ENCODE results near the gene PTPRN.
A peak's percentile ranks its signal among the peaks of the same experiment; 100 is the strongest.

The PTPRN gene

DNA sequence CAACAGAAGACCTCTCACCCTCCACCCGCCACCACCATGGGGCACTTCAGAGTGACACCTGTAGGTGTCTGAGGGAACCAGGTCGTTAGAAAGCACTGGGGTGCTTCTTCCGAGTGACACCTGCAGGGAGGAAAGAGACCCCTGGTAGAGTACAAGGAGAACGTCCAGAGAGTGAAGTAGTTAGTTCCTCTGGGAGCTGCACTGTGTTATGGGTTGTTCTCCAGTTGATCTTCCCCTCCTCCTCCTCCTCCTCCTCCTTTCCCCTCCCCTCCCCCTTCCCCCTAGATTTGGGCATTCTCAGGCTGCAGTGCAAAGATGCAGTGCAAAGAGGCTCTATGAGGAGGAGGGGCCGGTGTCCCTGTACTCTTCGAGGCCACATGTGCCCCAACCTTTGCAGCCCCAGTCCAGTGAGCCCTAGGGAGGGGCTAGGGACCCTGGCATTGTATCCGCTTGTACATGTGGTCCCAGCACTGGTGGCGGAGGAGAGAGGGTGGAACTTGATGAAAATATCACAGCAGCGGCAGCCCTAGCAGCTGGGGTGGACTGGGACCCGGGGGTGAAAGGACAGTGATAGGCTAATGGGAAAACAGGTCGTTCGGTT is 29.2 kb downstream of the PTPRN start:
- in situ Hi-C loops (cut with HindIII; ENCODE audit: low pct_unique_long_range_greater_than_20kb, low sequenced_read_pairs): no loop called here
- no peak for DNase-seq (ENCODE audit: low read depth in 1 of 2, low spot score in 1 of 2)

DNA sequence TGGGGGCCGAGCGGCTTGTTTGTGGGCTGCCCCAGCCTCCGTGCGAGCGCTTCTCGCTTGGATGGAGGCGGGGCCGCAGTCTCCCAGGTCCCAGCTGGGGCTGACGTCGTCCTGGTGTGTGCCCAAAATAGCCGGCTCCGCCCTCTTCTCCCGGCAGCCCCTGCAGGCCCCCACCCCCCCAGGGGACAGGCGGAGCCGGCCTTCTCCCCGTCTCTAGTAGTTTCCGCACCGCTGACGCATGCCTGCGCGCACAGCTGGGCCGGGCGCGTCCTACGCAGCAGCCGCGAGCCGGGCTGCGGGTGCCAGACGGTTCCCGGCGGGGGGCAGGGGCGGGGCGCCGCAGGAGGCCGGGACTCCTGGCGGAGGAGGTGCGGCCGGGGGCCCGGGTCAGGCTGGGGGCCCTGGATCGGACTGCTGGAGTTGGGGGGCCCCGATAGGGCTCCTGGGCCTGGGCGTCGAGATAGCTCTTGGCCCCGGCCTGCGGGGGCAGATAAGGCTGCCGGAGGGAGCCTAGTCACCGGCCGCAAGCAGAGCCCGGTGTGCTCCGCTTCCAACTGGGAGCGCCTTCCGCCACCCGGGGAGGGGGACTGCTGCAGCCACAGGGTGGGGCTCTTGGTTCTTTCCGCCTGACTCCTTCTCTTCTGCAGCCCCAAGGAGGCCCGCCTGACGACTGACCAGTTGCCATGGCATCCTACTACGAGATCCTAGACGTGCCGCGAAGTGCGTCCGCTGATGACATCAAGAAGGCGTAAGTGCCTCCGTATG is 29.9 kb downstream of the PTPRN start, which contains the start of gene DNAJB2:
DNAJB2 (plus strand) TSS at position 216 of the 765 bp plus-strand sequence; CDS start at position 684, 468 bp downstream.
- in situ Hi-C loops (cut with HindIII; ENCODE audit: low pct_unique_long_range_greater_than_20kb, low sequenced_read_pairs): no loop called here
- peak; percentile 92 to 96 for DNase-seq (ENCODE audit: low read depth in 1 of 2, low spot score in 1 of 2)
- TF ChIP-seq JUND (IDR thresholded peaks at IDR 0.05; ENCODE audit: low read depth): no peak

More for the DNA sequence above, 29.2 kb downstream of the PTPRN start:
- no peak for TF ChIP-seq JUND (IDR thresholded peaks at IDR 0.05; ENCODE audit: low read depth)

DNA sequence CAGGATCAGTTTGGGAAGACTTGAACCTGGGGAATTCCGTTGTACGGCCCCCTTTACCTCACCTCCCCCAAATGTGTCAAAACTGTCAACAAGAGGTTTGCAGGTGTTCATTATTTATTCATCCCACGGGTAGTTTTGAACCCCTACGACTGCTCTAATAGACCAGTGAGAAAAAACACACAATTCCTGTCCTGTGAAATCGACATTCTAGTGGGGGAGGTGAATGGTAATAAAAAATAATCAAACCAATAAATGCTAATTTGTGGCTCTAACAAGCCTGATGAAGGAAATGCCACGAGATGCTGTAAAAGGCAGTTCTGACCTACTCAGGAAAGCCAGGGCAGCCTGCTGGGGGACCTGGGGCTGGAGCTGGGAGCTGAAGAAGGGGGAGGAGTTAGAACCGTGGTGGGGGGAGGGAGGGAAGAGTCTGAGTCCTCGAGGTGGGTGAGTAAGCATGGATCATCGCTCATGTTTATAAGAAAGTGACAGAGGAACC is 30.5 kb downstream of the PTPRN start:
- in situ Hi-C loops (cut with HindIII; ENCODE audit: low pct_unique_long_range_greater_than_20kb, low sequenced_read_pairs): no loop called here
- DNase-seq (ENCODE audit: low read depth in 1 of 2, low spot score in 1 of 2): no peak
- no peak for TF ChIP-seq JUND (IDR thresholded peaks at IDR 0.05; ENCODE audit: low read depth)

DNA sequence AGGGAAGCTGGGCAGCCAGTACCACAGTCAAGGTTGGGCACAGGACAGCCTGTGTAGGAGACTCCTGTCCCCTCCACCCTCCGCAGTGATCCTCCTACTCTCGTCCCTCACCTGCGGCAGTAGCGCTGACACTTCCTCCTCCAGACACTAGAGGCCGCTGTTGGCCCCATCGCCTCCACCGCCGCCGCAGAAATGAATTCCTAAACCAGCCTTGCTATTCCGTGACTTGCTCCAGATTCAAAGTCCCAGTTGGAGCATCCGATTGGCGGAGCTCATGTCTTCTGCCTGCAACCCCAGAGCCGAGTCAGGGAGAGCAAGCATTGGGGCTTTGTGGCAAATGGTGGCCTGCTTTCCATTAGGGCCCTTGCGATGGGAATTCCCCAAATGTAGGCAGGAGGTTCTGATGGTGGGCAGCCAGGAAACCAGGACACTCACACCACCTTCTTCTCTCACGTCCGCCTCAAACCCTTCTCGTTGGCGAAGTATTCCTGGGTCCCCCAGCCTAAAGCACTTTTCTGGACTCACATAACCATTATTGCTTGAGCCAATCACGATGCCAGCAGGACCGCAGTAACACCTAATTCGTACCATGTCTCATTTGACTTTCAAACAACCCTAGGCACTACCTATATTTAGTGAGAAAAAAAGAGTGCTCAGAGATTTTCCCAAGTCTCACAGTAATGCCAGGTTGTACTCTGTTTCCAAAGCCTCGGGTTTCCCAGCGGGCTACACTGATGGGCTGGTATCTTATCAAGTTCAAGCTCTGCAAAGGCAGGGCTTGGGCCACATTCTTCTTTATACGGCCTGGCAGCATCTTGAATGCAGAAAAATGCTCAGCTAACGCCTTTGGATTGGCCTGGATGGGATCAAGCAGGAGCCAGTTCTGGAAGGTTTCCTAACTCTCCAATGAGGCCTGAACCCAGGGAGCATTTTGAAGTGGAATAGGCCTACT is 31.2 kb downstream of the PTPRN start:
- no peak for TF ChIP-seq JUND (IDR thresholded peaks at IDR 0.05; ENCODE audit: low read depth)
- in situ Hi-C loops (cut with HindIII; ENCODE audit: low pct_unique_long_range_greater_than_20kb, low sequenced_read_pairs): no loop called here
- DNase-seq (ENCODE audit: low read depth in 1 of 2, low spot score in 1 of 2): peak; percentile 50 to 82

DNA sequence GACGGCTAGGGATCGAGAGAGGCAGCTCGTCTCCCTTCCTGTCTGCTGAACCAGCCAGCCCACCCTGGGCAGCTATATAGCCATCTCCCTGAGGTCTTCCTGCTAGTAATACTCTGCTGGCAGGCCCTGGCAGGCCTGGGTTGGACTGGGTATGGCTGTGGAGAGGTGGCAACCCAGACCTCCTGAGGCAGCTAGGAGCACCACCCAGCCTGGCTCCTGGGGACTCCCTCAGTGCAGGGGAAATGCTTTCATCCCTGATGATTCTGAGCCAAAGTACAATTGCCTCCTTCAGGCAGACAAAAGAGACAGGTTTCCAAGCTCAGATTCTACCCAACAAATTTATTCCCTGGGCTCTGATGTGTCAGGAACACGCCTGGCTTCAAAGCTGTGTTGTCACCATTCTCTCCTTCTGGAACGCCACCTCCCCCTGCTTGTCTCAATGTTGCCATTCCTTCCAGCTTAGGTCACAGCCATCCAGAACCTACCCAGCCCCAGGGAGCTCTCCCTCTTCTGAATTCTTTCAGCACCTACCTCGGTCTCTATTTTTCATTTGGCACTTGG is 34.8 kb downstream of the PTPRN start:
- DNase-seq (ENCODE audit: low read depth in 1 of 2, low spot score in 1 of 2): peak; percentile 51 to 79
- in situ Hi-C loops (cut with HindIII; ENCODE audit: low pct_unique_long_range_greater_than_20kb, low sequenced_read_pairs): no loop called here
- TF ChIP-seq JUND (IDR thresholded peaks at IDR 0.05; ENCODE audit: low read depth): peak; percentile 54

DNA sequence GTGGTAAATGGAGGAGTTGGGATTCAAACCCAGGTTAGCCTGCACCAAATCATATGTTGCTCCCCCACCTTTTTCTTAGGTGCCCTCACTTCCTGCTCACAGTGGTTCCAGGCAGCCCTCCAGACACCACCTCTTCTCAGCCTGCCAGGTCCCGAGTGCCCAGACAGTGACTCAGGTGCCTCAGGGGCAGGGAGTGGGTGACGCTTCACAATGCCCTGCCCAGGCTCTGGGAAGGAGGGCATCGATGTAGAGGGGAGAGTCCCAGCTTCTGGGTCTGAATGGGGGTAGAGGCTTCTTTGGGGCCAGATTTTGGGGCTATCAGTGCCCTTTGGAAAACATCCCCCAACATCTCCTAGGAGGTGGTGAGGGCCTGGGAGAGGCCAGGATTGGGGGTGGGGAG is 35.3 kb downstream of the PTPRN start:
- no peak for TF ChIP-seq JUND (IDR thresholded peaks at IDR 0.05; ENCODE audit: low read depth)
- DNase-seq (ENCODE audit: low read depth in 1 of 2, low spot score in 1 of 2): peak in 1 of 2 experiments; percentile 56
- in situ Hi-C loops (cut with HindIII; ENCODE audit: low pct_unique_long_range_greater_than_20kb, low sequenced_read_pairs): no loop called here

DNA sequence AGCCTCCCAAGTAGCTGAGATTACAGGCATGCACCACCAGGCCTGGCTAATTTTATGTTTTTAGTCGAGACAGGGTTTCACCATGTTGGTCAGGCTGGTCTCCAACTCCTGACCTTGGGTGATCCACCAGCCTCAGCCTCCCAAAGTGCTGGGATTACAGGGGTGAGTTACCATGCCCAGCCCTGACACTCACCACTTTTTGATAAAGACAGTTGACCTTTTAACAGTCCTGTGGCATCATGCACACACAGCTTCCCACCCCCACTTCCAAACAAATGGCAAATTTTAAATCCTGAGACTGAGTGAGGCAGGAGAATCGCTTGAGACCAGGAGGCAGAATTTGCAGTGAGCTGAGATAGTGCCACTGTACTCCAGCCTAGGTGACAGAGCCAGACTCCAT is 36.2 kb downstream of the PTPRN start:
- no peak for DNase-seq (ENCODE audit: low read depth in 1 of 2, low spot score in 1 of 2)
- no peak for TF ChIP-seq JUND (IDR thresholded peaks at IDR 0.05; ENCODE audit: low read depth)
- in situ Hi-C loops (cut with HindIII; ENCODE audit: low pct_unique_long_range_greater_than_20kb, low sequenced_read_pairs): no loop called here

DNA sequence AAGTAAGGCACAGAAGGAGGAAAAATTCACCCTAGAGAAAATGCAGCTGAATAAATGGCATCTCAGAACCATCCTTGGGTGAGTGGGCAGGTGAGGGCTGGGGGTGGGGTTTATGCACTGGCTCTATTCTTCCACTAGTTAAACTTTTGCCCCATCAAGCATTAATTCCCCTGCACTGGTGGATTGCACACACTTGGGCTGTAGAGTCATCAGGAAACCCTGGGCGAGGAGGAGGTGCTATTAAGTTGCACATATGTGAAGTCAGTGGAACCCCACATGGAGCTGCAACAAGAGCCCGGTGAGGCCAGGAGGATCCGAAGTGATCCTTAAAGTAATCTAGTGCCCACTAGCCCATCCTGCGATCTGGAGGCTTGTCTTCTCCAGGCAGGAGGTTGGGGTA is 36.8 kb downstream of the PTPRN start:
- TF ChIP-seq JUND (IDR thresholded peaks at IDR 0.05; ENCODE audit: low read depth): no peak

DNA sequence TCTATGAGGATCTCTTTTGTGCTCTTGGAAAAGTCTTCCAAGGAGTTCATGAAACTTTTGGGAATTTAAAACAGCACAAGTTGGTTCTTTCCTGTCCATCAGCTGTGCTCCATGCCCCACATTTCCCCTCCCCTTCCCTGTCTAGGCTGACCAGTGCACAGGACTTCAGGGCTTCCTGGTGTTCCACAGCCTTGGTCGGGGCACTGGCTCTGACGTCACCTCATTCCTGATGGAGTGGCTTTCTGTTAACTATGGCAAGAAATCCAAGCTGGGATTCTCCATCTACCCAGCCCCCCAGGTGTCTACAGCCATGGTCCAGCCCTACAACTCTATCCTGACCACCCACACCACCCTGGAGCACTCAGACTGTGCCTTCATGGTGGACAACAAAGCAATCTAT is 38.2 kb downstream of the PTPRN start:
- TF ChIP-seq JUND (IDR thresholded peaks at IDR 0.05; ENCODE audit: low read depth): no peak
- in situ Hi-C loops (cut with HindIII; ENCODE audit: low pct_unique_long_range_greater_than_20kb, low sequenced_read_pairs): no loop called here
- no peak for DNase-seq (ENCODE audit: low read depth in 1 of 2, low spot score in 1 of 2)

More for the DNA sequence above, 36.8 kb downstream of the PTPRN start:
- in situ Hi-C loops (cut with HindIII; ENCODE audit: low pct_unique_long_range_greater_than_20kb, low sequenced_read_pairs): no loop called here
- DNase-seq (ENCODE audit: low read depth in 1 of 2, low spot score in 1 of 2): no peak

DNA sequence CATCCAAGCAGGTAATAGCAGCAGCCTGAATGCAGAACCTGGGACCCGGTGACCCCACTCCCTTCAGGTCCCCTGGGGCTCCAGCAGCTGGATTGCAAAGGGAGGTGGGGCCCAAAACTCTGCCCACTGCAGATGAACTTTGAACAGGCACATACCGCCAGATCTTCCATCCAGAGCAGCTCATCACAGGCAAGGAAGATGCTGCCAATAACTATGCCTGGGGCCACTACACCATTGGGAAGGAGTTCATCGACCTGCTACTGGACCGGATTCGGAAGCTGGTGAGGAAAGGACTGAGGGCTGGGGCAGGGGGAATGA is 39.2 kb downstream of the PTPRN start:
- in situ Hi-C loops (cut with HindIII; ENCODE audit: low pct_unique_long_range_greater_than_20kb, low sequenced_read_pairs): no loop called here
- no peak for TF ChIP-seq JUND (IDR thresholded peaks at IDR 0.05; ENCODE audit: low read depth)
- no peak for DNase-seq (ENCODE audit: low read depth in 1 of 2, low spot score in 1 of 2)

DNA sequence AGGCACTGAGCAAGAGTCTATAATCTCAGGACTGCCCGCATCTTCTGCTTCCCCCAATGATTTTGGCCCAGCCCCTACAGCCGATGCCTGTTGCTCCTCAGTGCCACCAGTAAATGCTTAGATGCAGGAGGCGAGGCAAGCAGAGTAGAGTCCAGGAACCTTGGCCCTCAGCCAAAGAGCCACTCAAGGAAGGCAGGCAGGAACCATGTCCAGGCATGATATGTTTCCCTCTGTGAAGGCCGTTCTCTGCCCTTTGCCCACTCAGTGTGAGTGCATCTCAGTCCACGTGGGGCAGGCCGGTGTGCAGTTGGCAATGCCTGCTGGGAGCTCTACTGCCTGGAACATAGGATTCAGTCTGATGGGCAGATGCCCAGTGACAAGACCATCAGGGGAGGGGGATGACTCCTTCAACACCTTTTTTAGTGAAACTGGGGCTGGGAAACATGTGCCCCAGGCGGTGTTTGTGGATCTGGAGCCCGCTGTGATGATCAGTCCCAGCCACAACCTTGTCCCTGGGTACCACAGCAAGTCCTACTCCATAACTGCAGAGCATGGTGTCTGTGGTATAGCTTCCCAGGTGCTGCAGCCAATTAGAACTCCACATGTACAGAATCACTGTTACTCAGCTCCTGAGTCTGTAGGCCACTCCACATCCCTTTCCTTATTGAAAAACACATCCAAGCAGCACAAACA is 39.7 kb downstream of the PTPRN start:
- TF ChIP-seq JUND (IDR thresholded peaks at IDR 0.05; ENCODE audit: low read depth): no peak
- in situ Hi-C loops (cut with HindIII; ENCODE audit: low pct_unique_long_range_greater_than_20kb, low sequenced_read_pairs): no loop called here
- DNase-seq (ENCODE audit: low read depth in 1 of 2, low spot score in 1 of 2): no peak

DNA sequence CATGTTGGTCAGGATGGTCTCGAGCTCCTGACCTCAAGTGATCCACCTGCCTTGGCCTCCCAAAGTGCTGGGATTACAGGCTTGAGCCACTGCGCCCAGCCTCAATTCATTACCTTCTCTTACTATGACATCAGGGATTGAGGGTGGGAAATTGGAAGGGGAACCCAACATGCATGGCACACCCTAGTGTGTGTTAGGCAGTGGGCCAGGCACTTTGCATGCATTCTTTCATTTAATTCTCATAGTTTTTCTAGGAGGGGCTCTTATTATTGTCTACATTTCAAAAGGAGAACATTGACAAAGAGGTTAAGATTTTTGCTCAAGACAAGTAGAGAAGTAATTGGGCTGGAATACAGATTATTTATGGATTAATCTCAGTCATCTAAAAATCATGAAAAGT is 40.9 kb downstream of the PTPRN start:
- TF ChIP-seq JUND (IDR thresholded peaks at IDR 0.05; ENCODE audit: low read depth): no peak
- no peak for DNase-seq (ENCODE audit: low read depth in 1 of 2, low spot score in 1 of 2)
- in situ Hi-C loops (cut with HindIII; ENCODE audit: low pct_unique_long_range_greater_than_20kb, low sequenced_read_pairs): no loop called here
